Measurements from ENCODE around the gene GBA3. TPM values are rescaled to one million over a fixed set of nuclear protein-coding genes. Genes with fewer than 3 reads are reported as not detected.

Gene GBA3
- total RNA-seq, 4 donors from 2014 or later: 0.52 TPM; not detected in 3

GRCh38 chr4:22680065-22680642 lies 12.6 kb upstream of the GBA3 start:
- intact Hi-C loops (cut with DNase I; ENCODE audit: low total_unique reads): no loop called here
- no peak overlapping the region for H3K4me3 ChIP-seq (ENCODE audit: low read depth, poor library complexity, severe bottlenecking)
- DNase-seq (ENCODE audit: low spot score in 2 of 2): no peak
- 46 to 59% methylated on average over 4 of the region's 4 CpGs for WGBS, 2 donors
- TF ChIP-seq, protein P1, sequence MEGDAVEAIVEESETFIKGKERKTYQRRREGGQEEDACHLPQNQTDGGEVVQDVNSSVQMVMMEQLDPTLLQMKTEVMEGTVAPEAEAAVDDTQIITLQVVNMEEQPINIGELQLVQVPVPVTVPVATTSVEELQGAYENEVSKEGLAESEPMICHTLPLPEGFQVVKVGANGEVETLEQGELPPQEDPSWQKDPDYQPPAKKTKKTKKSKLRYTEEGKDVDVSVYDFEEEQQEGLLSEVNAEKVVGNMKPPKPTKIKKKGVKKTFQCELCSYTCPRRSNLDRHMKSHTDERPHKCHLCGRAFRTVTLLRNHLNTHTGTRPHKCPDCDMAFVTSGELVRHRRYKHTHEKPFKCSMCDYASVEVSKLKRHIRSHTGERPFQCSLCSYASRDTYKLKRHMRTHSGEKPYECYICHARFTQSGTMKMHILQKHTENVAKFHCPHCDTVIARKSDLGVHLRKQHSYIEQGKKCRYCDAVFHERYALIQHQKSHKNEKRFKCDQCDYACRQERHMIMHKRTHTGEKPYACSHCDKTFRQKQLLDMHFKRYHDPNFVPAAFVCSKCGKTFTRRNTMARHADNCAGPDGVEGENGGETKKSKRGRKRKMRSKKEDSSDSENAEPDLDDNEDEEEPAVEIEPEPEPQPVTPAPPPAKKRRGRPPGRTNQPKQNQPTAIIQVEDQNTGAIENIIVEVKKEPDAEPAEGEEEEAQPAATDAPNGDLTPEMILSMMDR (IDR thresholded peaks at IDR 0.05): no peak
- TF ChIP-seq POLR2A (IDR thresholded peaks at IDR 0.05): no peak

DNA sequence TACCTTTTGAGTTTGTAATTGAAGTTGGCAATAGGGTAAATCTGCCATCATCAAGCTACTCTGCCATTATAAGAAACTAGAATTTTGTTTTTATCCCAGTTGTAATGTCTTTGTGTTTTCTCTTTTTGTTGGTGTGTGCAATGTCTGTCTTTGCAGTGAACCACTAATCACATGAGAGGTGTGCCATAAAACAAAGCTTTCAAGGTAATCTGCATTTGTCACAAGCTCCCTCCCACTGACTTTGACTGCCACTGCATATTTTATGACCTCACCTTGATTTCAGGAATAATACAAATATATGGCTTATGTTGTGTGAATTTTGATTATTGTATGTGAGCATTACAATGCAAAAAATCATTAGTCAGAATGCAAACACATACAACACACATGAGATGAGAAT lies 9.0 kb upstream of the GBA3 start:
- no peak for DNase-seq (ENCODE audit: low spot score in 2 of 2)
- no peak for TF ChIP-seq POLR2A (IDR thresholded peaks at IDR 0.05)
- TF ChIP-seq, protein P1 (IDR thresholded peaks at IDR 0.05): no peak
- no peak overlapping the region for H3K4me3 ChIP-seq (ENCODE audit: low read depth, poor library complexity, severe bottlenecking)
- intact Hi-C loops (cut with DNase I; ENCODE audit: low total_unique reads): no loop called here

- TF ChIP-seq POLR2A (IDR thresholded peaks at IDR 0.05): no peak
- 28 to 33% methylated on average over 5 of the region's 5 CpGs for WGBS, 2 donors
- intact Hi-C loops (cut with DNase I; ENCODE audit: low total_unique reads): no loop called here
- no peak overlapping the region for H3K4me3 ChIP-seq (ENCODE audit: low read depth, poor library complexity, severe bottlenecking)
- DNase-seq (ENCODE audit: low spot score in 2 of 2): no peak
Measured at GRCh38 chr4:22686141-22686540, 6.6 kb upstream of the GBA3 start.

DNA sequence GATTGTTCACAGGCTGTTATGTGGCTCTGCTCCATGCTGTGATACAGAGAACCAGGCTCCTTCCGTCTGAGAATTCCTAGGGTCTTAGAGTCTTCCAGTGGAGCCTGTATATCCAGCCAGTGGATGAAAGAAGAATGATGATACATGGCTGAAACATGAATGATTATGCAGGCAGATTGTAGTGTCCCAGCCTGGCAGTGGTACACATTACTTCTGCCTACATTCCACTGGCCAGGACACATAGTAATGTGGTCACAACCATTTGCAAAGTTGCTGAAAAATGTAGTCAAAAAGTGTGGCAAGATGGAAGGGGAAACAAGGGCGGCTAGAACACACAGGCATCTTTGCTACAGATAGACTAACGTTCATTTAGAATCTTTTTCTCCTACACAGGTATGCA lies 4.5 kb upstream of the GBA3 start:
- H3K4me3 ChIP-seq (ENCODE audit: low read depth, poor library complexity, severe bottlenecking): no peak overlapping the region
- no peak for DNase-seq (ENCODE audit: low spot score in 2 of 2)
- 73 to 80% methylated on average over 3 of the region's 3 CpGs for WGBS, 2 donors
- no peak for TF ChIP-seq POLR2A (IDR thresholded peaks at IDR 0.05)
- TF ChIP-seq, protein P1 (IDR thresholded peaks at IDR 0.05): no peak
- intact Hi-C loops (cut with DNase I; ENCODE audit: low total_unique reads): no loop called here

- intact Hi-C loops (cut with DNase I; ENCODE audit: low total_unique reads): no loop called here
- TF ChIP-seq, protein P1 (IDR thresholded peaks at IDR 0.05): no peak
- TF ChIP-seq POLR2A (IDR thresholded peaks at IDR 0.05): no peak
- WGBS, 2 donors: 87 to 92% methylated on average over 3 of the region's 3 CpGs
- H3K4me3 ChIP-seq (ENCODE audit: low read depth, poor library complexity, severe bottlenecking): no peak overlapping the region
- DNase-seq (ENCODE audit: low spot score in 2 of 2): no peak
Measured at GRCh38 chr4:22689428-22689827, 3.3 kb upstream of the GBA3 start.

DNA sequence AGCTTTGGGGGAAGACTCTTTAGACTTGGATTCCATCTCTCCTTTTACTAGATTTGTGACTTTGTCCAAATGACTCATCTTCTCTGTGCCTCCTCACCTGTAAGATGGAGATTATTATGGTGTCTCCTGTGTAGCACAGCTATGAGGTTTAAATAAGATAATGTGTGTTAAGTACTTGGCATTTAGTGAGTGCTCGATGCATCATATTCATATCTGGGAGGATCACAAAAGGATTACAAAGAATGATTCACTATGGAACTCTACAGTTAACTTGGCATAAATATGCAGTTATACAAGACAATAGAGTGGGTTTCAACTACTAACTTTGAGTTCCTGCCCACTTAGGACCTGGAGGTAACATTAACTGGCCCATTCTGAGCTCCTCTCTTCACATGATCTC lies 2.3 kb downstream of the GBA3 start:
- DNase-seq (ENCODE audit: low spot score in 2 of 2): no peak
- H3K4me3 ChIP-seq (ENCODE audit: low read depth, poor library complexity, severe bottlenecking): no peak overlapping the region
- 57 to 75% methylated on average over 1 of the region's 1 CpG for WGBS, 2 donors
- TF ChIP-seq, protein P1 (IDR thresholded peaks at IDR 0.05): no peak
- no peak for TF ChIP-seq POLR2A (IDR thresholded peaks at IDR 0.05)
- intact Hi-C loops (cut with DNase I; ENCODE audit: low total_unique reads): no loop called here
